ENCODE measurements around the gene OVAAL.

The OVAAL gene

GRCh38 chr1:180606155-180606554 lies 47.4 kb downstream of the OVAAL start:
- no peak for DNase-seq (ENCODE audit: low read depth in 2 of 2)

- DNase-seq (ENCODE audit: low read depth in 2 of 2), result peak in 1 of 2 experiments; percentile 26
Measured at GRCh38 chr1:180609643-180610555, 51.1 kb downstream of the OVAAL start.

- no peak for DNase-seq (ENCODE audit: low read depth in 2 of 2)
Measured at GRCh38 chr1:180610556-180611015, 51.8 kb downstream of the OVAAL start.

- DNase-seq (ENCODE audit: low read depth in 2 of 2), result no peak
Measured at GRCh38 chr1:180611016-180611930, 52.5 kb downstream of the OVAAL start.

GRCh38 chr1:180612632-180613031 lies 53.9 kb downstream of the OVAAL start:
- no peak for DNase-seq (ENCODE audit: low read depth in 2 of 2)

GRCh38 chr1:180614730-180615129 lies 56.0 kb downstream of the OVAAL start:
- no peak for DNase-seq (ENCODE audit: low read depth in 2 of 2)

- no peak for DNase-seq (ENCODE audit: low read depth in 2 of 2)
Measured at GRCh38 chr1:180615493-180616290, 56.9 kb downstream of the OVAAL start.

All from fibroblast of skin of left biceps (primary cell).